Body of pancreas (tissue), 4 donors: Measurements from ENCODE around the gene FOXP1.

Source experiments
- CTCF ChIP-seq, 7 experiments: fragments of 450-650 bp in 4 of 7; fragments of 200-600 bp in 3 of 7; sonication (generic) in 3 of 7; IDR thresholded peaks; one replicate each; pipeline ENCODE4 v1.5.1; 2016 to 2019; ENCODE audit warnings: antibody characterized with exemption in 7 of 7
- POLR2A ChIP-seq, 3 donors: fragments of 450-650 bp; IDR thresholded peaks; one replicate each; pipeline ENCODE4 v1.6.1; 2016; ENCODE audit warnings: antibody characterized with exemption in 3 of 3, mild to moderate bottlenecking in 2 of 3

- no peak for TF ChIP-seq POLR2A (IDR thresholded peaks at IDR 0.05)
- TF ChIP-seq CTCF (IDR thresholded peaks at IDR 0.05), result no peak
Measured at GRCh38 chr3:71089271-71089847, 494.2 kb downstream of the FOXP1 start.
